NCI-H2081 (cell line): ENCODE results near the gene AASS.
"Not testable (repeated sequence)": the region's sequence is repeated elsewhere in the genome, so short reads cannot be mapped to it uniquely, and the experiment has no call there.

Source experiments
- DNase-seq, 2 experiments: peaks; one replicate each; lab custom pipeline; 2025; lab: John Stamatoyannopoulos, UW

AASS gene

DNA sequence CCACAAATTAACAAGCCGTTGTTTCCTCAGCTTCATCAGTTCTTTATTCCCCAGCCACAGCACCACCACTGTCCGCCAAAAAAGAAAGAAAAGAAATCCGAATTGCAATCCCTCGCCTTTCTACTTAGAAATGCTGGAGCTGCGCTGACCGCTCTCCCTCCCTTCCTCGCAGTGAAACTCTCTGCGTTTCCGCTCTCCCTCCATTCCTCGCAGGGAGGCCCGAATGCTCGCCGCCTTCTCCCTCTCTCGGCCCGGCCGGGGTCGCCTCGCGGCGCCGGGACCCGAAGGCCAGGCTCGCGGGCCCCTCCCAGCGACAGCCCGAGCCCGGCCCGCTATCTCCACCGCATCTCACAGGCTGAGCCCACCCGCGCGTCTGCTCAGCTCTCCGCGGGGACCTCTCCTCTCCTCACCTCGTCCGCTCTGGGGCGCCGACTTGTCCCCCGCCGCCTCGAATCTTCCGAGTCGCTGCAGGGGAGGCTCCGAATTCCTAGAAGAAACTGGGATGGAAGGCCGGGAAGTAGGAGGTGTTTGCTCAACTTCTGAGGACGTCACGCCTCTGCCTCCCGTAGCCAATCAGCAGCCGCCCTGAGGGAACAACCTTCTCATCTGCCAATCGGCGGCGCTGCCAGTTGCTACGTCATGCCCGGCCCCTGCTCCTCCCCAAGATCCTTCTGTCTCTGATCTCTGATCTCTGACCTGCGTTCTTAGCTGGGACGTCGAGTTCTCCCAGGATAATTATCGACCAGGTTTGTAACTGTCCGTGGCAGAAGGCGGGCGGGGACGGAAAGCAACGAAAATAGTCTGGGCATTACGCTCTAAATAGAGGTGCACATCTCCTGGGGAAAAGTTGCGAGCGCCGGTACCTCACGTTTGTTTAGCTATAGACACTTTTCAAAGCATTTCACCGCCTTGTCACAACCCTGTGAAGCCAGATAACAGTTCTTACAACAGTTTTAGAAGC is at the start of gene AASS:
TSS of gene AASS (minus strand) at position 499 of the 961 bp plus-strand sequence. CDS start 10,523 bp downstream, outside the sequence.
- DNase-seq, result peak; percentile 91 to 95

DNA sequence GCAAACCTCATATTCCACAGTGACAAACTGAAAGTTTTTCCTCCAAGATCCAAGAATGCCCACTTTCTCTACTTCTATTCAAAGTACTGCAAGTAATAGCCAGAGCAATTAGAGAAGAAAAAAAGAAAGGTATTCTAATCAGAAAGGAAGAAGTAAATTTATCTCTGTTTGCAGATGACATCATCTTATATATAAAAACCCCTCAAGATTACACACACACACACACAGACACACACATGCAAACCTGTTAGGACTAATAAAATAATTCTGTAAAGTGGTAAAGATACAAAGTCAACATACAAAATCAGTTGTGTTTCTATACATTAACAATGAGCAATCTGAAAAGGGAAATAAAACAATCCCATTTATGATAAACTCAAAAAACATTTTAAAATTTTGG is 44.7 kb upstream of the AASS start:
- DNase-seq, result no peak

DNA sequence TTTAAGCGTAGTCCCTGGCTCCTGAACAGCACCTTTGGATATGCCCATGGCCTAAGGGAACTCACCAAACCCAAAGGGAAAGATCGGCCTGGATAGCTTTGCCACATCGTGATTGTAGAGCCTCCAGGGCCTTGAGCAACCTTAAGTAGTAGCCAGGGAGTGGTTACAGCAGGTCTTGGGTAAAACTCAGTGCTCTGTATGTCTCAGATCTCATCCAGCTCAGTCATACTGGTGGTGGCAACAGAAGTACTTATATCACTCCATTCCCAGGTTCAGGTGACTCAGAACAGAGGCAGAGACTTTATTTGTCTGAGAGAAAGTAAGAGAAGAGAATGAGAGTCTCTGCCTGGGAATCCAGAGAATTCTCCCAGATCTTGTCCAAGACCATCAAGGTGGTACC is 39.1 kb upstream of the AASS start:
- DNase-seq, result no peak

DNA sequence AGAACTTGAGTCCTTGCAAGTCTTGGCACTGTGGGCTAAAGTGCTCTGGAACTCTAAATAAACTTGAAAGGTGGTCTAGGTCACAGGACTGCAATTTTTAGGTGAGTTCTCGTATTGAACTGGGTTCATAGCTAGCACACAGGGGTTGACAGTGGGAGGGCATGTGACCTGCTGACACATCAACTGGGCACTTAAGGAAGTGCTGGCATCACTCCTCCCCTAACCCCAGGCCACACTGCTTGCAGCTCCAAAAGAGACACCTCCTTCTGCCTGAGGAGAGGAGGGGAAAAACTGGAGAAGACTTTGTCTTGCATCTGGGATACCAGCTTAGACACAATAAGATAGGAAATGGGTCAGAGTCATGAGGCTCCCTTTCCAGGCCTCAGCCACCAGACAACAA is 38.0 kb upstream of the AASS start:
- DNase-seq, result no peak

DNA sequence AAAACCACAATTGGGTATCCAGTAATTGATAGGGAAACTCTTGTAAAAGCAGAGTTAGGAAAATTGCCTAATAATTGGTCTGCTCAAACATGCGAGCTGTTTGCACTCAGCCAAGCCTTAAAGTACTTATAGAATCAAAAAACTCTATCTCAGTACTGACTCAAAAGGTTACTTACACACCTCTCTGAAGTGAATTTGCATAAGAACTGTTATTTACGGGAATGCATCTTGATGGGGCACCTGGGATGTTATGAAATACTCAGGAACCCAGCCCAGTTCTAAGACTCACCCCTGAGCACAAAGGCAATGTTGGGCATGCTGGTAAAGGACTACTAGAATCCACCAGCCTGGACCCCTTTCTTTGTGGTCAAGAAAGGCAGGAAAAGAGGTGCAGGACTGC is 28.1 kb upstream of the AASS start:
- DNase-seq, result not testable (repeated sequence)

DNA sequence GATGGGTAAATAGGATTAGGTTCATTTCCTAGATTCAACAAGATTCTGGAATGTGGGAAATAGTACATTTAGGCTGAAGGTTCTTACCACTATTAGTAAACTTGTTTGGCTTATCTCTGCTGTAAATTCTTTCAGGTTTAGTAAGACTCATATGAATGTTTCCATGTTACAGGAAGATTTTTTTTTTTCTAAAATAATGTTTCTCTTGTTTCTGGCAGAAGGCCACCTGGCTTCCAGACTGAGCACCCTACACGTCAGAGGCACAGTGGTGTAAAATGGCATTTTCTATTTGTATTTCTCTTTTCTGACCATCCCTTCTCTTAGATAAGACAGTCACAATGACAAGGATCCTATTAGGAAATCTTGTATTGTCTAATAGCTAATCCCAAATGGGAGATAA is 22.7 kb upstream of the AASS start:
- no peak for DNase-seq

DNA sequence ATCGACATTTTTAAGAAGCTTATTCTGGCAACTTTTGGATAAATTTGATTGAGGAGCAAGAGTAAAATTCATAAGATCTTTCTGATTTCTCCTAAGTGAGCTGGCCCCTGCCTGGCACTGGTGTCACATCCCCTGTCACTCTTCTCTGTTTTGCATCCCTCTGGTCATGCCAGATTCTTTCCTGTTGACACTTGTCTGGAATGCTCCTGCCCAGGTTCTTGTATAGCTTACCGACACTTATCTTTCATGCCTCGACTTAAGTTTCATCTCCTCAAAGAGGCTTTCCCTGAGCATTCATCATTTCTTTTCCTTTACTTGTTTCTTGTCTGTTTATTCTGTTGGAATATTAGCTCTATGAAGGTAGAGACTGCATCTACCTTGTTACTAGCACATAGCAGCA is 22.2 kb upstream of the AASS start:
- no peak for DNase-seq

DNA sequence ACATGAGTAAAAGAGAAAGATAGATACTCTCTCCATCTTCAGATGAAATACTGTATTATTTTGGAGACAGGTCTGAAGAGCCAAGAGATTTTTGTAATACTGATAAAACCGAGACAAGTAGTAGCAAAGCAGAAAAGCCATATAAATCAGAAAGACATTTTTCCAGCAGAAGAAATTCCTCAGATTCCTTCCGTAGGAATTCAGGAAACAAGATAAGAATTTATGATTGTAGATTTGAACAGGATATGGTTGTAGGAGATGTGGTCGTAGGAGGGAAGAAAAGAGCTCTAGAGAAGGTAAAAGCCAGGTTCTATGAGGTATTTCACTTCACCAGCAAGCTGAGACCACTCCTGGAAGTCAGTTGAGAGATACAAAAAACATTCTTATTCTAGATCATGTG is 17.6 kb upstream of the AASS start:
- no peak for DNase-seq

DNA sequence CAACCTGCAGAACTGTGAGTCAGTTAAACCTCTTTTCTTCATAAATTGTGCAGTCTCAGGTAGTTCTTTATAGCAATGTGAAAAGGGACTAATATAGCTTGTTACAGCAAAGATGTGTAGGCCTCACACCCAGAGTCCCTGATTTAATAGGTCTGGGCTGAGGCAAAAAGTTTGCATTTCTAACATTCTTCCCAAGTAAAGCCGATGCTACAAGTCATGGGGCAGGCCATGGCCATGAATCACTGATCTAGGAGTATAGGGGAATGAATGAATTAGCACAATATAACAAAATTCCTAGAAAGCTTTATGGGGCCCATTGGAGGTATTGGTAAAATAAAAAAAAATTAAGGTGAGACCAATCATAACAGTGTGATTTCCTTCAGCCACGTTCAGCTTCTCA is 11.5 kb upstream of the AASS start:
- no peak for DNase-seq

DNA sequence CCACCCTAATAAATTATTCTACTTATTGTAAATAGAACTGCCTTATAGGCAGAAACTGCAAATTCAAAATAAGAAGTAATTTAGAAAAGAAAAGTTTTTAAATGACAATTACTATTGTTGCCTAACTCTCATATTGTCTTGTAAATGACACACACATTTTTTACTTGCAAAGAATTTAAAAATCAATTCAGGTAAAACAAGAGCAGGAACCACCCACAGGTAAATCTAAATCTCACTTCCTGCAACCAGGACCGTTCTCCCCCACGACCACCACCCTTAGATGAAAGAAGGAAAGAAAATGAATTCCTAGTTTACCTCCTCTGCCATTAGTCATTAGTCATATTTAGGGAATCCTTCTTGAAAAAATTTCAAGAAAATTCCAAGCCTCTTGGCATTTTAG is 4.8 kb upstream of the AASS start:
- no peak for DNase-seq

DNA sequence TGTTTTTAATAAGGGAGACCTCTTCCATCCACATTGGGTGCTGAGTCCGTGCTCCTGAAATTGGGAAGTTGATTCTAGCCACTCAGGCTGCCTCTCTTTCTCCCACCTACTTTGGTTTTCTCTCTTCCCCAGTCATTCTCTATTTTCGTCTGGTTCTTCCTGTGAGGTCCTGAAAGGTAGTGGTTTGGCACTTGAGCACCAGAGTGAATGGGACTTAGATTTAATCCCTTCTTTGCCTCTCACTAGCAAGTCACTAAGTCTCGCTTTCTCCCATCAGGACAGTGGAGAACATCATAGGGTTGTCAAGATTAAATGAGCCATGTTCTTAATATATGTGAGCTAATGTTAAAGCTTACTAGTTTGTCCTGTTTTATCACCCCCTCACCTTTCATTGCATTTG is 4.0 kb upstream of the AASS start:
- no peak for DNase-seq

DNA sequence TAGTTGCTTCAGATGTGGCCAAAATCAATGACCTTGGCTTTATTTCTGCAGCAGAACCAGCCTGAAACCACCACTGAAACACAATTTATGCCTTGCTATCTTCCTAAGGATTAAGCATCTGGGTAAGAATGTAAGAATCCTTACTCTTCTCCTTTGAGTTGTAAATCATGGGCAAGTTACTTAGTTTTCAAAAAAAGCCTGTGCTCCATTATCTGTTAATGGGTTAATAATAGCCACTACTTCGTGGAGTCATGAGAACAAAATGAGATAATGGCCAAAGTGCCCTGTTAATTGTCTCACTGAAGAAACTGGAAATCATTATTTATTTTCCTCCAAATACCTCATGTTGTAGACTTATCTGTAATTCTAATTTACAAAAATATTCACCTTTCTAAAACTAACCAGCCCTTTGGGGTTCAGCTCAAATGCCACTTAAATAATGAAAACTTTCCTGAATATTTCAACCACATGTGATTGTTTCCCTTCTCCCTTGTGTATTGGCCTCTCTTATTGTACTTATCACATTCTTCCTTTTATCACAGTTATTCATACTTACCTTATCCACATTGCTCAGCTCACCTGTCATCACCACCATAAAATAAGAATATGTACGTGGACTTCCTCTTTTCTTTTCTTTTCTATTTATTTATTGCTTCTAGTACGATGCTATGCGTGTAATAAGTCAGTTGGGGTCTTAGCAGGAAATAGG is 2.0 kb upstream of the AASS start:
- no peak for DNase-seq

DNA sequence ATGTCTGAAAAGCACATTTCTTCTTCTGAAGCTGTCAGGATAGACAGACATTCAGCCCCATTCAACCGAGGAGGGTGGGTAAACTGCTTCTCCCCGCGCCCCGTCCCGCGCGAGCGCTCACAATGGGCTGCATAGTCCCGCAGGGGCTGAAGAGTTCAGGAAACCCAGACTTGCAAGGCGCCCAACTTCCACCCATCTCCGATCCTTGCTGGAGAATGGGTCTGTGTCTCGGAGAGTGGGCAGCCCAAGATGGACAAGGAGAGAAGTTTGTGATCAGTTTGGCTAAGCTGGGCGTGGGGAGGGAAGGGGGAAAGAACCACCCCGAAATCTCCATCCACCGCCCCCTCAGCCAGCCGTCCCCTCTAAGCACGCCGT is 686 bp downstream of the AASS start:
- DNase-seq, result no peak

DNA sequence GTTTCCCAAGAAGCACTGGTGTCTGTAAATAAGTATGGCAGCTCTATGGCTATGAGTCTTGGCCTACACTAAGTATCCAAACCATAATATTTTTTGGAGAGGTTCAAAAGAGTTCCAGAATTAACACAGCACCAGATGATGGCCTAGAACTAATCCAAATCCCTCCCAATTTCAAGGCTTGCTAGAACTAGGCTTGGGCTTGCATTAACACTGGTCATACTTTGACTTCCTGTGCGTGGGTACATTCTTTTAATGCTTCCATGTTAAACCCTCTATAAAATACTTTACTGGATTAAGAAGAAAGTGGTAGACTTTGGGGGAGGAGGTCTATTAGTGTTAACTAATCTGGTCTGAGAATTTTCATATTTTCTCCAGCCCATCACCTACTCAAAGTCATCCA is 3.1 kb downstream of the AASS start:
- no peak for DNase-seq

DNA sequence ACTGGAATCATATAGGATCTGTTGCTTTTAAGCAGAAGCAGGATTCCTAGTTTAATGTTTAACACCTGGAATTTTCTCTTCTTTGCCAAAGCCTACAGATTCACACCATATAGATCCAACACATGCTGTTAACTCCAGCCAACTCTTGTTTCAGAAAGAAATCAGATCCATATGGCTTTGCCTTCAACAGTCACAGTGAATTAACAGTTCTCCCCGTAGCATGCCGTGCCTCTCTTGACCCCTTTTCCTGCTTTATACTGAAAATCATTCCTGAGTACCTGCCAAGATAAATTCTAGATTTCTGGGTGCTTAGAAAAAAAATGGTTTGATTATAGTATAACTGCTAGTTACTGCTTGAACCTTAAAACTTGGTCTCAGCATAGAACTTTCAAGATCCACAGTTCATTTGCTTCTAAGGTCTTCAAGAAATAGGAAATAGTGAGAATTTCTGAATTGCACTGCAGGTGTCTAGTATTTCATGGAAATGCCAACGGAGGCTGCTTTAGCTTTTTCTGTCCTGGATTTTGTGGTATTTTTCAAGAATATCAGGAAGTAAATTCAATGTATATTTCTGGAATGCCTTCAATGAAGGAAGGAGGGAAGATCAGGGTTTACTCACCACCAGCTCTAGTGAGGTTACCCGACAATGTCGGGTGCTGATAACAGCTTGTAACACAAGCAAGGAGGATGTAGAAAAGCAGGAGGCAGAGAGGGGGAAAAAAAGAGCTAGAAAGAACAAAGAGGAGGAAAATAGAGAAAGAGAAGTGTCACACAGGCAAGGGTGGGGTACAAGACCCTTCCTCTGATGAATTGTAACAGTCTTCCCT is 6.6 kb downstream of the AASS start:
- DNase-seq, result no peak

DNA sequence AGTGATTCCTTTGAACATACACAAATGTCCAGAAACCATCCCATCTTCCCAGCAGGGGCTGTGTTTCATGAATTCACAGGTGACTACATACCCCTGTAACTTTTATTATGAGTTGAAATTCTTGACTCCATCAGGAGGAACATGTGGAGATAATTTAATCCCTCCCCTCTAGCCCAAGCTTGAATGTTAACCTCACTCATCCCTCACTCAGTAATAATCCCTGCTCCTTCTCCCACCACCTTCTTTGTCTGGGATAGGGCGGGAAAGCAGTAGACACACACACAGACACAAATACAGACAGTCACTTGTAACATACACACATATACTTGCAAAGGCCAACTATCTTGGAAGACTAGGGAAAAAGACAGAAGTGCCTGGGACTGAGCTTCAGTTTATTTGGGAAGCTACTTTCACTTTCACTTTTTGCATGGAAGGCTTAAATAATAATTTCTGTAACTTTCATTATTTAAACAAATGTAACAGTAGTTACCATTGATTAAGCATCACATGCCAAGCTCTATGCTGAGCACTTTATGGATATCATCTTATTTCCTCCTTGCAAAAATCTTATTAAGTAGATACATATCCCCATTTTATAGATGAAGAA is 7.3 kb downstream of the AASS start:
- DNase-seq, result no peak

DNA sequence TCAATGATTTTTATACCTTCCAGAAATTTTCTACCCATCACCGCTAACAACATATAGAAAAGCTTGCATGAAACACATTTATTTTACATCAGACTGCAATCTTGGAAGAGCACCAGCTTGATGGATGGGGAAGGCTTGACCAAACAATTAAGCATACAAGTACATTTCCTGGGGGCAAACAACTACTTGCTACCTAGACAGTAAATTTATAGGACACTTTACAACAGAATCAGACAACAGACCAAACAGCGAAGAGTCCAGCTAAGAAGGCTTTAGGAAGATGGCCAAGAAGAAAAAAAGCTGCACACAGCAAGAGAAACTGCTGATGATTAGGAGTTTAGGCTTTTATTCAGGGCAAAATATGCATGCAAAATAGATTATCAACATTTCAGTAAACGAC is 8.0 kb downstream of the AASS start:
- DNase-seq, result peak in 1 of 2 experiments; percentile 54

DNA sequence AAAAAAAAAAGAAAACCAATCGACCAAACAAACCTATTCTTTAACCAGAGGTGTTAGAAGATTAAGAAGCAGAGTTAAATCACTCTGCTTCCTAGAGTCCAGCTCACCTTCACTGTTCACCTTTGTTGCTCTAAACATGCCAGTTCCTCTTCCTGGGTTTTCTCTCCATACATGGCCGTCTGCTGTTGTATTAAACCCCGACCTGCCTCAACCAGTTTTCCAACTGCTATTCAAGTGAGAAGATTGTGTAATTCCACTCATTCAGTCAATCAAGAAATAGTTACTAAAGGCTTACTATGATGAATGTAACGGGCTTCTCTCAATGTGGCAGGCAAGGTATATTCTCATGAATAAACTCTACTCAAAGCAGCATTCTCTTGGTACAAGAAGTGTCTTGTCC is 8.8 kb downstream of the AASS start:
- DNase-seq, result no peak

DNA sequence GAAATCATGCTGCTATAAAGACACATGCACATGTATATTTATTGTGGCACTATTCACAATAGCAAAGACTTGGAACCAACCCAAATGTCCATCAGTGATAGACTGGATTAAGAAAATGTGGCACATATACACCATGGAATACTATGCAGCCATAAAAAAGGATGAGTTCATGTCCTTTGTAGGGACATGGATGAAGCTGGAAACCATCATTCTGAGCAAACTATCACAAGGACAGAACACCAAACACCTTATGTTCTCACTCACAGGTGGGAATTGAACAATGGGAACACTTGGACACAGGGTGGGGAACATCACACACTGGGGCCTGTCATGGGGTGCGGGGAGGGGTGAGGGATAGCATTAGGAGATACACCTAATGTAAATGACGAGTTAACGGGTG is 9.3 kb downstream of the AASS start:
- DNase-seq, result not testable (repeated sequence)

DNA sequence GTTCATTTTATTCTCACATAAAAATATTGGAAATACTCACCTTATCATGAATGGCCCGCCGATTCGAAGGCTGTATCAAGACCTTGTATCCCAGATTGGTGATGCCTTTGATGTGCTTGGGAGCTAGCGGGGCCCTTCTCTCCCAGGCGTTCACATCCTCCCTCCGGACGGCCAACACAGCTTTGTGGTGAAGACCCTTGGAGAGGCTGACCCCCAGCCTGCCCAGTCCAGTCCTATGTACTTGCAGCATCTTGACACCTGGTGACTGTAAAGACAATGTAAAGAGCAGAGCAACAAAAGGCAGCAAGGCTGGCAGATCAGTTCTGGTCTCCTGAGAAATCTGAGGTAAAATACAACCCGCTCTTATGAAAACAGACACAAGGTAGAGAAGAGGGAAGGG is 10.6 kb downstream of the AASS start:
- no peak for DNase-seq

DNA sequence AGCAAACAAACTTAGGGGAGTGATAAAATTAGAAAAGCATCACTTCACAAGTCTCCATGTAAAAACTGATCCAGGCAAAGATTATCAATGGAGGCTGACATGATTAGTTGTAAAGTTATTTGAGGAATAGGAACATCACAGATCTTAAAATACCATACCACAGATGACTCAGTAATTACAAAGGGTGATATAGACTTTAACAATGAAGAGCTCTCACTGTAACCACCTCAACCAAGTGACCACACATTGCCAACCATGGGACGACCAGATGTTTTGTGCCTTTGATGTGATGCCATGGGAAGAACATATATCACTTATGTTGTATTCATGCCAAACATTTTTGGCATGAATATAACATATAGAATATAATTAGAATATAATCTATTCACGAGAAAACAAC is 11.7 kb downstream of the AASS start:
- DNase-seq, result no peak

DNA sequence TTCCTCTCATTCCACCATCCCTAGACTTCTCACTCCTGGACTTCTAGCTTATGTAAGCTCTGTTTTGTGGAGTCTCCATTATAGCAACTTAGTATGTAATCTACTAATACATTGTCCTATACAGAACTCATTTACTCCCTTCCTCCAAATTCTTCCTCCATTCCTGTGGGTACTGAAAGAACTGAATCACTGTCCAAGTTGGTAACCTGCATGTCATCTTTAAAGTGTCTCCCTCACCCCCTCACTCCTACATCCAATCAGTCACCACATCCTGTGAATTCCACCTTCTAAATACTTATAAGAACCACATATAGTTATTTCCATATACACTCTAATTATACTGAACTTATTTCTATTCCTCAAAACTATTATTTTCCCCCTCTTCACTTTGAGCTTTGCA is 20.3 kb downstream of the AASS start:
- no peak for DNase-seq
